Stomach (tissue), 4 donors: ENCODE results near the gene RPL15.

ENCODE experiments used
- POLR2AphosphoS5 ChIP-seq, 3 donors: sonication (generic); formaldehyde crosslinking; IDR thresholded peaks; one replicate each; pipeline ENCODE4 v1.6.1; 2016; ENCODE audit warnings: antibody characterized with exemption in 3 of 3
- TF ChIP-seq, protein P1 (sequence below), 7 experiments: fragments of 450-650 bp in 4 of 7; fragments of 200-600 bp in 3 of 7; sonication (generic) in 3 of 7; IDR thresholded peaks; one replicate each; pipeline ENCODE4 v1.5.1; 2016 to 2019; ENCODE audit warnings: antibody characterized with exemption in 7 of 7, control low read depth in 2 of 7, mild to moderate bottlenecking in 1 of 7

DNA sequence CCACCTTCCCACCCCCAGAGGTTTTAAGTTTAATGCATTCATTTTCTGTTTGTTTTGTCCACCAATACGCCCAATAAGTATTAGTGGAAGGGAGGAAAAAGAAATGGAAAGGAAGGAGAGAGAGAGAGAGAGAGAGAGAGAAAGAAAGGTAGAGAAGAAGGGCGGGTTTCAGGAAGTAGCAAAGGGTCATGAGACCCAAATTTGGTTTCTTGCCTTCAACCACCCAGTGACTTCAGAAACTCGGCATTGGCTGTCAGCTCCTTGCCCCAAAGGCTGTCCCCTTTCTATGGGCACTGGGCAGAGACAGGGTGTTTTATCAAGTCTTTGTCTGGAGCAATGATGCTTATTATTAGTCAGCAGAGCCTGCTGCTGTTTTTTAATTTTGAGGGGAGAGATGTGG lies 14.7 kb downstream of the RPL15 start:
- TF ChIP-seq, protein P1, sequence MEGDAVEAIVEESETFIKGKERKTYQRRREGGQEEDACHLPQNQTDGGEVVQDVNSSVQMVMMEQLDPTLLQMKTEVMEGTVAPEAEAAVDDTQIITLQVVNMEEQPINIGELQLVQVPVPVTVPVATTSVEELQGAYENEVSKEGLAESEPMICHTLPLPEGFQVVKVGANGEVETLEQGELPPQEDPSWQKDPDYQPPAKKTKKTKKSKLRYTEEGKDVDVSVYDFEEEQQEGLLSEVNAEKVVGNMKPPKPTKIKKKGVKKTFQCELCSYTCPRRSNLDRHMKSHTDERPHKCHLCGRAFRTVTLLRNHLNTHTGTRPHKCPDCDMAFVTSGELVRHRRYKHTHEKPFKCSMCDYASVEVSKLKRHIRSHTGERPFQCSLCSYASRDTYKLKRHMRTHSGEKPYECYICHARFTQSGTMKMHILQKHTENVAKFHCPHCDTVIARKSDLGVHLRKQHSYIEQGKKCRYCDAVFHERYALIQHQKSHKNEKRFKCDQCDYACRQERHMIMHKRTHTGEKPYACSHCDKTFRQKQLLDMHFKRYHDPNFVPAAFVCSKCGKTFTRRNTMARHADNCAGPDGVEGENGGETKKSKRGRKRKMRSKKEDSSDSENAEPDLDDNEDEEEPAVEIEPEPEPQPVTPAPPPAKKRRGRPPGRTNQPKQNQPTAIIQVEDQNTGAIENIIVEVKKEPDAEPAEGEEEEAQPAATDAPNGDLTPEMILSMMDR (IDR thresholded peaks at IDR 0.05), result no peak
- no peak for TF ChIP-seq POLR2AphosphoS5 (IDR thresholded peaks at IDR 0.05)
